OCI-LY3 (cell line): Measurements from ENCODE around the gene P2RX1.

Experiments used
- H2AFZ ChIP-seq: fragments of 200-600, 300-600 bp; shearing (Covaris generic); 2 replicates; pipeline ENCODE4 v1.6.0; 2014; ENCODE audit warnings: antibody characterized with exemption, low read depth, low read length
- H3K27ac ChIP-seq: fragments of 200-600, 300-600 bp; sonication (generic); 2 replicates; pipeline ENCODE4 v1.5.1; 2014; ENCODE audit warnings: mild to moderate bottlenecking, low read length, moderate library complexity, mixed read lengths
- H3K27me3 ChIP-seq: fragments of 200-600, 300-600 bp; sonication (generic); 2 replicates; pipeline ENCODE4 v1.6.1; 2014; ENCODE audit warnings: low read depth, low read length, mixed read lengths
- H3K36me3 ChIP-seq: fragments of 200-600, 300-600 bp; sonication (generic); replicated peaks from 2 replicates; pipeline ENCODE3; 2014; ENCODE audit warnings: low read depth, low read length, mixed read lengths
- H3K4me1 ChIP-seq: fragments of 300-600, 200-600 bp; sonication (generic); 2 replicates; pipeline ENCODE4 v1.6.1; 2014; ENCODE audit warnings: low read length, mixed read lengths
- H3K4me2 ChIP-seq: fragments of 200-600, 300-600 bp; sonication (generic); 2 replicates; pipeline ENCODE4 v1.6.1; 2014; ENCODE audit warnings: low read length, mixed read lengths
- H3K4me3 ChIP-seq: fragments of 300-600, 200-600 bp; sonication (generic); 2 replicates; pipeline ENCODE4 v1.5.1; 2014; ENCODE audit warnings: antibody characterized with exemption, mild to moderate bottlenecking, low read length, moderate library complexity
- H3K79me2 ChIP-seq: fragments of 300-600, 200-600 bp; shearing (Covaris generic); 2 replicates; pipeline ENCODE4 v1.6.1; 2014; ENCODE audit warnings: mild to moderate bottlenecking, low read length, mixed read lengths
- H3K9ac ChIP-seq: fragments of 300-600, 200-600 bp; shearing (Covaris generic); 2 replicates; pipeline ENCODE4 v1.6.0; 2014; ENCODE audit warnings: mild to moderate bottlenecking, low read length, moderate library complexity
- H3K9me3 ChIP-seq: fragments of 200-600, 300-600 bp; shearing (Covaris generic); 2 replicates; pipeline ENCODE4 v1.6.1; 2014; ENCODE audit warnings: low read length, mixed read lengths; ENCODE audit not compliant: insufficient read depth
- H4K20me1 ChIP-seq: fragments of 200-600, 300-600 bp; sonication (generic); 2 replicates; pipeline ENCODE4 v1.6.1; 2016; ENCODE audit warnings: low read length, mixed read lengths; ENCODE audit not compliant: insufficient read depth
- CTCF ChIP-seq: fragments of 200-600, 300-600 bp; sonication (generic); IDR thresholded peaks from 2 replicates; pipeline ENCODE4 v1.5.1; 2014; ENCODE audit warnings: antibody characterized with exemption, low read length, low read depth
- EZH2phosphoT487 ChIP-seq: fragments of 200-600 bp; shearing (Covaris generic); IDR thresholded peaks from 2 replicates; pipeline ENCODE4 v1.6.1; 2018; ENCODE audit warnings: antibody characterized with exemption, mixed run types, low read depth

Gene P2RX1

GRCh38 chr17:3917391-3917931, 1.2 kb upstream of the P2RX1 start:
- no peak overlapping the region for H3K9ac ChIP-seq
- no peak overlapping the region for H3K27ac ChIP-seq
- H3K4me3 ChIP-seq = no peak overlapping the region
- no peaks in the 10 kb centered on the region for H3K9me3 ChIP-seq
- H4K20me1 ChIP-seq = no peaks in the 10 kb centered on the region
- no peaks in the 10 kb centered on the region for H3K36me3 ChIP-seq
- H3K79me2 ChIP-seq = no peaks in the 10 kb centered on the region
- H3K27me3 ChIP-seq = no peaks in the 10 kb centered on the region
- peaks cover 33% of the 10 kb centered on the region for H3K4me1 ChIP-seq
- no peak overlapping the region for H3K4me2 ChIP-seq
- TF ChIP-seq CTCF = no peak
- no peak for TF ChIP-seq EZH2phosphoT487
- H2AFZ ChIP-seq = no peak overlapping the region

- H3K36me3 ChIP-seq = no peaks in the 10 kb centered on the region
- H2AFZ ChIP-seq = no peak overlapping the region
- no peaks in the 10 kb centered on the region for H3K79me2 ChIP-seq
- TF ChIP-seq EZH2phosphoT487 = no peak
- H3K4me1 ChIP-seq = peaks cover 36% of the 10 kb centered on the region
- no peak overlapping the region for H3K27ac ChIP-seq
- no peaks in the 10 kb centered on the region for H4K20me1 ChIP-seq
- H3K4me3 ChIP-seq = no peak overlapping the region
- no peaks in the 10 kb centered on the region for H3K9me3 ChIP-seq
- no peak overlapping the region for H3K9ac ChIP-seq
- no peak overlapping the region; the same call in 1 of the 2 replicates for H3K4me2 ChIP-seq
- H3K27me3 ChIP-seq = no peaks in the 10 kb centered on the region
These were observed 560 bp upstream of the P2RX1 start for GRCh38 chr17:3916825-3917224.

GRCh38 chr17:3915581-3915994, 677 bp downstream of the P2RX1 start:
- H2AFZ ChIP-seq = no peak overlapping the region
- H3K9ac ChIP-seq = no peak overlapping the region
- H3K4me3 ChIP-seq = no peak overlapping the region

GRCh38 chr17:3914312-3914670, 2.0 kb downstream of the P2RX1 start:
- no peak overlapping the region for H2AFZ ChIP-seq
- no peaks in the 10 kb centered on the region for H4K20me1 ChIP-seq
- H3K27ac ChIP-seq = peak overlapping the region; percentile 84

More at GRCh38 chr17:3915581-3915994, 677 bp downstream of the P2RX1 start:
- Histone ChIP-seq H3K27ac (no peak overlapping the region), H3K36me3 (no peaks in the 10 kb centered on the region), H4K20me1 (no peaks in the 10 kb centered on the region), H3K4me1 (peaks cover 46% of the 10 kb centered on the region), H3K27me3 (no peaks in the 10 kb centered on the region), H3K79me2 (no peaks in the 10 kb centered on the region), H3K4me2 (no peak overlapping the region), H3K9me3 (no peaks in the 10 kb centered on the region)
- TF ChIP-seq CTCF (no peak), EZH2phosphoT487 (no peak)

More at GRCh38 chr17:3914312-3914670, 2.0 kb downstream of the P2RX1 start:
- Histone ChIP-seq H3K4me2 (peak overlapping the region; percentile 99), H3K4me1 (peaks cover 50% of the 10 kb centered on the region), H3K27me3 (no peaks in the 10 kb centered on the region), H3K4me3 (peak overlapping the region; percentile 75), H3K9me3 (no peaks in the 10 kb centered on the region), H3K9ac (peak overlapping the region; percentile 82), H3K79me2 (no peaks in the 10 kb centered on the region), H3K36me3 (no peaks in the 10 kb centered on the region)
- TF ChIP-seq EZH2phosphoT487 (no peak), CTCF (no peak)
